Liver (tissue), 9 donors: ENCODE measurements around the gene CRLF3. TPM values are rescaled to one million over a fixed set of nuclear protein-coding genes. Genes with fewer than 3 reads are reported as not detected.

ENCODE experiments used
- DNase-seq: peaks from one replicate; pipeline ENCODE4 v3.0.0-alpha.2; 2017; ENCODE audit warnings: low spot score
- H3K27ac ChIP-seq, 2 donors: one replicate each; pipeline ENCODE4 v1.7.0; 2013; ENCODE audit warnings: inconsistent platforms in 2 of 2, low read length in 2 of 2, control low read depth in 1 of 2, low read depth in 1 of 2, mild to moderate bottlenecking in 1 of 2
- H3K27me3 ChIP-seq, 4 donors: one replicate each; pipeline versions ENCODE4 v1.6.1 to v1.7.0; 2013; ENCODE audit warnings: low read length in 3 of 4, inconsistent platforms in 1 of 4, mild to moderate bottlenecking in 1 of 4, moderate library complexity in 1 of 4; ENCODE audit not compliant: control insufficient read depth in 4 of 4, insufficient read depth in 4 of 4
- H3K36me3 ChIP-seq, 4 donors: one replicate each; pipeline versions ENCODE4 v1.6.1 to v1.7.0; 2013; ENCODE audit warnings: low read length in 3 of 4, mild to moderate bottlenecking in 3 of 4, low read depth in 1 of 4, moderate library complexity in 1 of 4; ENCODE audit not compliant: control insufficient read depth in 4 of 4, insufficient read depth in 3 of 4
- H3K4me1 ChIP-seq, 4 donors: one replicate each; pipeline versions ENCODE4 v1.6.1 to v1.7.0; 2013; ENCODE audit warnings: low read length in 3 of 4, mild to moderate bottlenecking in 3 of 4, moderate library complexity in 1 of 4; ENCODE audit not compliant: control insufficient read depth in 4 of 4, insufficient read depth in 4 of 4
- H3K4me3 ChIP-seq, 3 donors: one replicate each; pipeline versions ENCODE4 v1.6.1 to v1.7.0; 2013; ENCODE audit warnings: low read length in 3 of 3, control low read depth in 1 of 3, low read depth in 1 of 3, mild to moderate bottlenecking in 1 of 3
- H3K9ac ChIP-seq, 2 donors: one replicate each; pipeline ENCODE4 v1.7.0; 2013; ENCODE audit warnings: low read length in 2 of 2, mild to moderate bottlenecking in 2 of 2, moderate library complexity in 2 of 2, control low read depth in 1 of 2, low read depth in 1 of 2
- H3K9me3 ChIP-seq, 4 donors: one replicate each; pipeline versions ENCODE4 v1.6.1 to v1.7.0; 2013; ENCODE audit warnings: low read length in 3 of 4; ENCODE audit not compliant: control insufficient read depth in 4 of 4
- ATF3 ChIP-seq: IDR thresholded peaks from 2 replicates; pipeline ENCODE4 v1.6.1; 2016; ENCODE audit warnings: antibody characterized with exemption
- CTCF ChIP-seq: fragments of 150-350 bp; IDR thresholded peaks from 2 replicates; pipeline ENCODE4 v1.5.1; 2017; ENCODE audit warnings: improper control_type of control experiment, low read depth, low read length; ENCODE audit not compliant: missing input control
- EGR1 ChIP-seq, 2 donors: IDR thresholded peaks; 2 replicates each; pipeline ENCODE4 v1.6.1; 2016 to 2018; ENCODE audit warnings: antibody characterized with exemption in 2 of 2, low read depth in 2 of 2
- FOXA1 ChIP-seq: IDR thresholded peaks from 2 replicates; pipeline ENCODE4 v1.6.1; 2016; ENCODE audit warnings: antibody characterized with exemption
- FOXA2 ChIP-seq: IDR thresholded peaks from 2 replicates; pipeline ENCODE4 v1.6.1; 2016; ENCODE audit warnings: antibody characterized with exemption
- GABPA ChIP-seq, 2 donors: IDR thresholded peaks in 1 of 2; conservative IDR thresholded peaks in 1 of 2; 2 replicates each; pipeline ENCODE4 v1.6.1; 2016; ENCODE audit warnings: antibody characterized with exemption in 2 of 2, mild to moderate bottlenecking in 1 of 2, moderate library complexity in 1 of 2
- HNF4A ChIP-seq, 2 donors: conservative IDR thresholded peaks; 2 replicates each; pipeline ENCODE4 v1.6.1; 2016; ENCODE audit warnings: antibody characterized with exemption in 2 of 2, mild to moderate bottlenecking in 2 of 2
- HNF4G ChIP-seq: IDR thresholded peaks from 2 replicates; pipeline ENCODE4 v1.6.1; 2016; ENCODE audit warnings: antibody characterized with exemption
- JUND ChIP-seq, 2 donors: IDR thresholded peaks; 2 replicates each; pipeline ENCODE4 v1.6.1; 2016; ENCODE audit warnings: antibody characterized with exemption in 2 of 2
- MAX ChIP-seq: IDR thresholded peaks from 2 replicates; pipeline ENCODE4 v1.6.1; 2016; ENCODE audit warnings: antibody characterized with exemption
- NR2F2 ChIP-seq: IDR thresholded peaks from 2 replicates; pipeline ENCODE4 v1.6.1; 2016; ENCODE audit warnings: antibody characterized with exemption
- RAD21 ChIP-seq, 2 donors: IDR thresholded peaks; 2 replicates each; pipeline ENCODE4 v1.6.1; 2016; ENCODE audit warnings: antibody characterized with exemption in 2 of 2, mild to moderate bottlenecking in 2 of 2
- RXRA ChIP-seq, 2 donors: IDR thresholded peaks; 2 replicates each; pipeline ENCODE4 v1.6.1; 2017 to 2018; ENCODE audit warnings: antibody characterized with exemption in 2 of 2, mild to moderate bottlenecking in 1 of 2
- SP1 ChIP-seq: IDR thresholded peaks from 2 replicates; pipeline ENCODE4 v1.6.1; 2018; ENCODE audit warnings: antibody characterized with exemption, mild to moderate bottlenecking
- TAF1 ChIP-seq: conservative IDR thresholded peaks from 2 replicates; pipeline ENCODE4 v1.6.1; 2016; ENCODE audit warnings: antibody characterized with exemption, mild to moderate bottlenecking
- YY1 ChIP-seq: IDR thresholded peaks from 2 replicates; pipeline ENCODE4 v1.6.1; 2016; ENCODE audit warnings: antibody characterized with exemption, mild to moderate bottlenecking
- ZBTB33 ChIP-seq: IDR thresholded peaks from 2 replicates; pipeline ENCODE4 v1.6.1; 2016; ENCODE audit warnings: antibody characterized with exemption
- WGBS: extraction: QIAGEN DNeasy Blood & Tissue Kit; methylation state at CpG from one replicate; pipeline ENCODE4 v1.1.7; 2013; 5-methylcytosine and 5-hydroxymethylcytosine counted together
- polyA plus RNA-seq, 2 donors: library from polyadenylated mRNA; stranded (reverse) in 1 of 2; unstranded in 1 of 2; fragments of 200-250 nt in 1 of 2; fragments of >200 nt in 1 of 2; fragmentation: Nextera tagmentation in 1 of 2; extraction: Ambion mirVana in 1 of 2; gene quantifications; one replicate each; pipeline versions ENCODE4 v1.2.1 to v1.2.3, GENCODE V29; 2013 to 2015
- total RNA-seq, 2 donors: library from RNA; depleted of rRNA; stranded (reverse); fragments of >200 nt; gene quantifications; one replicate each; pipeline ENCODE4 v1.2.3, GENCODE V29; 2014
- donor health status: healthy.
- donor health status: healthy.
- donor health status: healthy.
- donor health status: healthy.
- donor health status: healthy.

CRLF3 gene
- total and polyA plus RNA-seq, 4 donors, result 2.4 to 26.5 (median 4.6) TPM

- 95% methylated on average over 4 of the region's 4 CpGs for WGBS
Measured at GRCh38 chr17:30796016-30796415, 28.5 kb downstream of the CRLF3 start.

GRCh38 chr17:30794372-30794771 is 30.1 kb downstream of the CRLF3 start:
- 97% methylated on average over 5 of the region's 5 CpGs for WGBS
- H3K9ac ChIP-seq, result no peak overlapping the region
- H3K4me1 ChIP-seq, result peaks cover 0 to 4% (median 0%) of the 10 kb centered on the region in 4 donors
- no peaks in the 10 kb centered on the region for H3K9me3 ChIP-seq
- peaks cover 3 to 12% (median 9%) of the 10 kb centered on the region in 4 donors for H3K36me3 ChIP-seq
- DNase-seq, result no peak
- no peaks in the 10 kb centered on the region for H3K27me3 ChIP-seq
- no peak overlapping the region for H3K4me3 ChIP-seq
- TF ChIP-seq TAF1 (no peak), FOXA1 (no peak), FOXA2 (no peak), GABPA (IDR thresholded peaks at IDR 0.05 in 1 of 2, conservative IDR thresholded peaks at IDR 0.05 in 1 of 2) (no peak), EGR1 (IDR thresholded peaks at IDR 0.05; ENCODE audit: low read depth in 2 of 2) (no peak), JUND (IDR thresholded peaks at IDR 0.05) (no peak), MAX (no peak), RAD21 (IDR thresholded peaks at IDR 0.05) (no peak), ZBTB33 (no peak), HNF4A (conservative IDR thresholded peaks at IDR 0.05) (no peak), RXRA (IDR thresholded peaks at IDR 0.05) (no peak), ATF3 (no peak), CTCF (no peak), HNF4G (no peak), YY1 (no peak), SP1 (no peak), NR2F2 (no peak)
- no peak overlapping the region for H3K27ac ChIP-seq

More at GRCh38 chr17:30796016-30796415, 28.5 kb downstream of the CRLF3 start:
- Histone ChIP-seq H3K36me3 (peaks cover 3 to 20% (median 12%) of the 10 kb centered on the region in 4 donors), H3K27me3 (no peaks in the 10 kb centered on the region), H3K9ac (no peak overlapping the region), H3K4me1 (no peaks in the 10 kb centered on the region), H3K9me3 (no peaks in the 10 kb centered on the region), H3K4me3 (no peak overlapping the region), H3K27ac (no peak overlapping the region)
- no peak for TF ChIP-seq GABPA (IDR thresholded peaks at IDR 0.05 in 1 of 2, conservative IDR thresholded peaks at IDR 0.05 in 1 of 2)
- no peak for TF ChIP-seq TAF1
- TF ChIP-seq RAD21 (IDR thresholded peaks at IDR 0.05), result no peak
- no peak for TF ChIP-seq SP1
- no peak for TF ChIP-seq HNF4G
- no peak for TF ChIP-seq NR2F2
- TF ChIP-seq YY1, result no peak
- no peak for TF ChIP-seq ZBTB33
- TF ChIP-seq FOXA2, result no peak
- TF ChIP-seq MAX, result no peak
- DNase-seq, result no peak
